C4-2B (cell line): Measurements from ENCODE around the gene EXPH5.

Source experiments
- CTCF ChIP-seq: fragments of 450-650 bp; conservative IDR thresholded peaks from 2 replicates; pipeline ENCODE4 v1.5.1; 2017; ENCODE audit warnings: mild to moderate bottlenecking
- ZFX ChIP-seq: fragments of 450-650 bp; IDR thresholded peaks from 2 replicates; pipeline ENCODE4 v1.6.1; 2017

GRCh38 chr11:108538022-108538424 lies 55.5 kb downstream of the EXPH5 start:
- TF ChIP-seq CTCF, result no peak
- no peak for TF ChIP-seq ZFX
